Neural progenitor cell (in vitro differentiated cells): ENCODE data around the gene HAAO. TPM values are rescaled to one million over a fixed set of nuclear protein-coding genes. Genes with fewer than 3 reads are reported as not detected.

ENCODE experiments used
- DNase-seq: peaks from one replicate; pipeline ENCODE4 v3.0.0-alpha.2; 2016; ENCODE audit warnings: low spot score
- H2AFZ ChIP-seq: fragments of 200-600 bp; sonication (generic); replicated peaks from 2 replicates; pipeline ENCODE4 v1.6.1; 2016; ENCODE audit warnings: antibody characterized with exemption
- H3F3A ChIP-seq: fragments of 200-600 bp; sonication (generic); 2 replicates; pipeline ENCODE4 v1.6.1; 2016; ENCODE audit warnings: antibody characterized with exemption, low read depth
- H3K27ac ChIP-seq: fragments of 200-600 bp; sonication (generic); 2 replicates; pipeline ENCODE4 v1.5.1; 2016; ENCODE audit warnings: mild to moderate bottlenecking
- H3K27me3 ChIP-seq: fragments of 200-600 bp; sonication (generic); 2 replicates; pipeline ENCODE4 v1.6.1; 2016; ENCODE audit warnings: mild to moderate bottlenecking, moderate library complexity
- H3K36me3 ChIP-seq: fragments of 200-600 bp; sonication (generic); 2 replicates; pipeline ENCODE4 v1.5.1; 2016
- H3K4me1 ChIP-seq: fragments of 200-600 bp; sonication (generic); 2 replicates; pipeline ENCODE4 v1.6.1; 2016; ENCODE audit warnings: mixed run types
- H3K4me2 ChIP-seq: fragments of 200-600 bp; sonication (generic); 2 replicates; pipeline ENCODE4 v1.6.1; 2016
- H3K4me3 ChIP-seq: fragments of 200-600 bp; sonication (generic); 2 replicates; pipeline ENCODE4 v1.5.1; 2016
- H3K79me2 ChIP-seq: fragments of 200-600 bp; sonication (generic); 2 replicates; pipeline ENCODE4 v1.6.1; 2016; ENCODE audit warnings: low read depth
- H3K9ac ChIP-seq: fragments of 200-600 bp; sonication (generic); 2 replicates; pipeline ENCODE4 v1.6.1; 2016
- H3K9me3 ChIP-seq: fragments of 200-600 bp; sonication (generic); 2 replicates; pipeline ENCODE4 v1.5.1; 2016; ENCODE audit warnings: low read depth
- H4K20me1 ChIP-seq: fragments of 200-600 bp; sonication (generic); 2 replicates; pipeline ENCODE4 v1.6.1; 2016; ENCODE audit warnings: low read depth
- H3K27ac Mint-ChIP-seq: 3 replicates; pipeline ENCODE4 v1.8.0; 2021; ENCODE audit warnings: mixed read lengths
- H3K27me3 Mint-ChIP-seq: 2 replicates; pipeline ENCODE4 v1.8.0; 2022; ENCODE audit warnings: low read depth, mild to moderate bottlenecking, inconsistent platforms, moderate library complexity, mixed read lengths; ENCODE audit not compliant: insufficient read depth
- H3K36me3 Mint-ChIP-seq: 3 replicates; pipeline ENCODE4 v1.8.0; 2021; ENCODE audit warnings: mixed read lengths
- H3K4me1 Mint-ChIP-seq: 3 replicates; pipeline ENCODE4 v1.8.0; 2021; ENCODE audit warnings: mixed read lengths
- H3K4me3 Mint-ChIP-seq: 3 replicates; pipeline ENCODE4 v1.8.0; 2021; ENCODE audit warnings: mild to moderate bottlenecking, moderate library complexity, mixed read lengths
- H3K9me3 Mint-ChIP-seq: 3 replicates; pipeline ENCODE4 v1.8.0; 2020; ENCODE audit warnings: mixed read lengths
- CTCF ChIP-seq: fragments of 200-600 bp; sonication (generic); IDR thresholded peaks from 2 replicates; pipeline ENCODE4 v1.5.1; 2017; ENCODE audit warnings: antibody characterized with exemption, mild to moderate bottlenecking
- EZH2 ChIP-seq: fragments of 200-600 bp; sonication (generic); IDR thresholded peaks from 2 replicates; pipeline ENCODE4 v1.6.1; 2017; ENCODE audit warnings: antibody characterized with exemption, mild to moderate bottlenecking, moderate library complexity
- EZH2phosphoT487 ChIP-seq: fragments of 200-600 bp; sonication (generic); IDR thresholded peaks from 2 replicates; pipeline ENCODE4 v1.6.1; 2017; ENCODE audit warnings: antibody characterized with exemption
- total RNA-seq: library from RNA; depleted of rRNA; stranded (reverse); fragments of >200 nt; gene quantifications from 2 replicates; pipeline ENCODE4 v1.2.3, GENCODE V29; 2015; ENCODE audit warnings: low replicate concordance

HAAO gene
- total RNA-seq, 1 donor from 2014 or later, result 0.77 TPM

- Histone ChIP-seq H4K20me1 (no peaks in the 10 kb centered on the region), H3K4me1 (peaks cover 14% of the 10 kb centered on the region), H3F3A (no peaks in the 10 kb centered on the region), H3K27me3 (peaks cover 7% of the 10 kb centered on the region), H2AFZ (no peak overlapping the region), H3K9ac (no peak overlapping the region), H3K27ac (no peak overlapping the region), H3K4me3 (no peak overlapping the region), H3K36me3 (no peaks in the 10 kb centered on the region), H3K79me2 (no peaks in the 10 kb centered on the region), H3K9me3 (no peaks in the 10 kb centered on the region), H3K4me2 (no peak overlapping the region)
- peaks cover 2% of the 10 kb centered on the region for H3K9me3 Mint-ChIP-seq
- no peak for DNase-seq
- H3K27me3 Mint-ChIP-seq, result peaks cover 4% of the 10 kb centered on the region
- no peak overlapping the region for H3K27ac Mint-ChIP-seq
- TF ChIP-seq EZH2phosphoT487 (no peak), CTCF (no peak), EZH2 (no peak)
- no peaks in the 10 kb centered on the region for H3K36me3 Mint-ChIP-seq
- peaks cover 19% of the 10 kb centered on the region for H3K4me1 Mint-ChIP-seq
- H3K4me3 Mint-ChIP-seq, result no peak overlapping the region
These were observed 33.8 kb upstream of the HAAO start for GRCh38 chr2:42826231-42826630.

GRCh38 chr2:42824454-42824807, 32.0 kb upstream of the HAAO start:
- no peaks in the 10 kb centered on the region for H3K9me3 Mint-ChIP-seq
- Histone ChIP-seq H3F3A (no peaks in the 10 kb centered on the region), H3K4me1 (peaks cover 5% of the 10 kb centered on the region), H3K27me3 (peaks cover 7% of the 10 kb centered on the region), H3K36me3 (no peaks in the 10 kb centered on the region), H4K20me1 (no peaks in the 10 kb centered on the region), H2AFZ (no peak overlapping the region), H3K4me2 (no peak overlapping the region), H3K79me2 (no peaks in the 10 kb centered on the region), H3K4me3 (no peak overlapping the region), H3K9me3 (no peaks in the 10 kb centered on the region), H3K27ac (no peak overlapping the region), H3K9ac (no peak overlapping the region)
- H3K27me3 Mint-ChIP-seq, result peaks cover 4% of the 10 kb centered on the region
- TF ChIP-seq EZH2 (no peak), EZH2phosphoT487 (no peak), CTCF (no peak)
- H3K4me3 Mint-ChIP-seq, result no peak overlapping the region
- no peaks in the 10 kb centered on the region for H3K36me3 Mint-ChIP-seq
- H3K27ac Mint-ChIP-seq, result no peak overlapping the region
- H3K4me1 Mint-ChIP-seq, result peaks cover 12% of the 10 kb centered on the region
- no peak for DNase-seq

GRCh38 chr2:42823744-42824453, 31.5 kb upstream of the HAAO start:
- H4K20me1 ChIP-seq, result no peaks in the 10 kb centered on the region
- TF ChIP-seq EZH2 (no peak), EZH2phosphoT487 (no peak), CTCF (no peak)
- Mint-ChIP-seq H3K9me3 (peaks cover 2% of the 10 kb centered on the region), H3K4me3 (no peak overlapping the region), H3K36me3 (no peaks in the 10 kb centered on the region), H3K27ac (no peak overlapping the region), H3K4me1 (peaks cover 8% of the 10 kb centered on the region), H3K27me3 (peaks cover 4% of the 10 kb centered on the region)
- H3K27me3 ChIP-seq, result peaks cover 7% of the 10 kb centered on the region
- no peak overlapping the region for H3K4me3 ChIP-seq
- H3K27ac ChIP-seq, result no peak overlapping the region
- H3K9me3 ChIP-seq, result no peaks in the 10 kb centered on the region
- peaks cover under 1% of the 10 kb centered on the region for H3K4me1 ChIP-seq
- no peaks in the 10 kb centered on the region for H3K79me2 ChIP-seq
- no peaks in the 10 kb centered on the region for H3K36me3 ChIP-seq
- H3K4me2 ChIP-seq, result no peak overlapping the region
- no peak for DNase-seq
- no peaks in the 10 kb centered on the region for H3F3A ChIP-seq
- no peak overlapping the region for H2AFZ ChIP-seq
- no peak overlapping the region for H3K9ac ChIP-seq
